NK-92 (cell line): Measurements from ENCODE around the gene H2AZ2.
"Not testable (repeated sequence)": the region's sequence is repeated elsewhere in the genome, so short reads cannot be mapped to it uniquely, and the experiment has no call there.

Experiments used
- DNase-seq: peaks from one replicate; lab custom pipeline; 2025; ENCODE audit not compliant: unreplicated experiment; lab: John Stamatoyannopoulos, UW

H2AZ2 gene

GRCh38 chr7:44787041-44787440, 60.8 kb downstream of the H2AZ2 start:
- DNase-seq = no peak

GRCh38 chr7:44785218-44785617, 62.7 kb downstream of the H2AZ2 start:
- not testable (repeated sequence) for DNase-seq

DNA sequence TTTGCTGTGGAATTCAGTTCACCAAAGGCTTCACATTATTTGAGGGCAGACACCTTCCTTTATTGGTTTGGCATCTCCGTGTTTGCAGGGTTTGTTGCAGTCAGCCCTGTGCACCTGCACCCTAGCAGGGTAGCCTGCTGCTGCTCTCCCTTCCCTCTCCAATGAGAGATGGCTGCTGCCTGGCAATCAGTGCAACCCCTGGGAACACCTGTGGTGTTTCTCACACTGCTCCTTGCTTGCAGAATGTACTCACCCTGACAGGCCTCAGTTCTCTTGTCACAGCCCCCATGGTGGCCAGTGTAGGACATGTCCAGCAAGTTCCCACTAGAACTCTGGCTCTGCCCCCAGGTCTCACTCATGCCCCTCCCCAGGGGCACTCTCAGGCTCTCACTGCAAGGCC, 63.5 kb downstream of the H2AZ2 start:
- DNase-seq = no peak

DNA sequence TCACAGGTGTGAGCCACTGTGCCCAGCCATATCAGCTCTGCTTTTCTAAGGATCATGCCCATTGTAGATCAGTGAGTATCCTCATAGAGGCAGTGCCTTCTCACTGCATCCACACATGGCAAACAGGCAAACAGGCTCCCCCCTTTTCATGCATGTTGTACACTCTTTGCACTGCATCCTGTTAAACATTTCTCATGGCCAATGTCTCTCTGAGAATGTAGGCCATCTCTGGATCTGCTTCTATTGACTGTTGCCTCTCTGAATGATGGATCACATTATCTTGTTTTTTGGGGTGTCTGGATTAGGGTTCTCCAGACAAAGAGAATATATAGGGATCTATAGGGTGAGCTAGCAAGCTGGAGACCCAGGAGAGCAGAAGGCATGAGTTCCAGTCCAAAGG, 64.5 kb downstream of the H2AZ2 start:
- no peak for DNase-seq

DNA sequence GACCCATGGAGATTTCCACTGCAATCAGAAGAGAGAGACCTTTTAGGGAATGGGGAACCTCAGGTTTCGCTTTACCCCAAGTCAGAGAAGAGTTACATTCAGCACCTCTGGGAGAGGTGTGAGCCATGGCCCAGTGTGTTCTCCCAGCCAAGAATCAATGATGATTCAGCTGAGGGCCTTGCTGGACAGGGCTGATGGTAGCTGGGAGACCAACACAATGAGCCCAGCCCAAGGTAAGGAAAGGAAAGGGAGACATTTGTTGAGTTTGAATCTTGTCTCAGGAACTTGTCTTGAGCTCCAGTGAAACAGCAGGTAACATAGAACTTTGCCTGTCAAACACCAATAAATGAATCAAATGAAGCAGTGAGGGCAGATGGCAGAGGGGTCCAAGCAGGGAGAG, 65.4 kb downstream of the H2AZ2 start:
- no peak for DNase-seq
